Measurements from ENCODE around the gene MEF2C.

DNA sequence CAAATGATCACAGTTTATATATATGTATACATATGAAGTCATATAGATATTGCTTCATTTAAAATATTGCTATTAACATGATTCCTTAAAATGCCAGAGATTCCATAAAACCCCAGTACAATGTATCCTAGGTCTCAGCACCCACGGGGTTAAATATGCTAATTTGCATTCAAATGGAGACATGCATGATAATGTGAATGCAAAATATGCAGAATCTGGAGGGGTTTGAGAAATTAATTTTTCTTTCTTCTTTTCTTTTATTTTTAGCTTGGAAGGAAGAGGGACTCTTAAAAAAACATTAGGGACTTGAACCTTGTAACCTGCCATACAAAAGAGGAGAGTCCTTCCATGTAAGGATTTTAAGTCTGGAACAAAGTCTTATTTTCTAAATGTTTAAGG lies 211.9 kb downstream of the MEF2C start:
- TF ChIP-seq, protein P1, sequence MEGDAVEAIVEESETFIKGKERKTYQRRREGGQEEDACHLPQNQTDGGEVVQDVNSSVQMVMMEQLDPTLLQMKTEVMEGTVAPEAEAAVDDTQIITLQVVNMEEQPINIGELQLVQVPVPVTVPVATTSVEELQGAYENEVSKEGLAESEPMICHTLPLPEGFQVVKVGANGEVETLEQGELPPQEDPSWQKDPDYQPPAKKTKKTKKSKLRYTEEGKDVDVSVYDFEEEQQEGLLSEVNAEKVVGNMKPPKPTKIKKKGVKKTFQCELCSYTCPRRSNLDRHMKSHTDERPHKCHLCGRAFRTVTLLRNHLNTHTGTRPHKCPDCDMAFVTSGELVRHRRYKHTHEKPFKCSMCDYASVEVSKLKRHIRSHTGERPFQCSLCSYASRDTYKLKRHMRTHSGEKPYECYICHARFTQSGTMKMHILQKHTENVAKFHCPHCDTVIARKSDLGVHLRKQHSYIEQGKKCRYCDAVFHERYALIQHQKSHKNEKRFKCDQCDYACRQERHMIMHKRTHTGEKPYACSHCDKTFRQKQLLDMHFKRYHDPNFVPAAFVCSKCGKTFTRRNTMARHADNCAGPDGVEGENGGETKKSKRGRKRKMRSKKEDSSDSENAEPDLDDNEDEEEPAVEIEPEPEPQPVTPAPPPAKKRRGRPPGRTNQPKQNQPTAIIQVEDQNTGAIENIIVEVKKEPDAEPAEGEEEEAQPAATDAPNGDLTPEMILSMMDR (IDR thresholded peaks at IDR 0.05): no peak
- TF ChIP-seq EZH2 (IDR thresholded peaks at IDR 0.05): no peak
- TF ChIP-seq EZH2phosphoT487 (IDR thresholded peaks at IDR 0.05): no peak
